GM18502 (cell line): ENCODE measurements around the gene TSC22D1.

Source experiments
- ATAC-seq: cut with Tn5 transposase; IDR thresholded peaks from one replicate; pipeline ENCODE4 v1.9.1; 2021; ENCODE audit warnings: mild to moderate bottlenecking; ENCODE audit not compliant: unreplicated experiment, poor library complexity

TSC22D1 gene

DNA sequence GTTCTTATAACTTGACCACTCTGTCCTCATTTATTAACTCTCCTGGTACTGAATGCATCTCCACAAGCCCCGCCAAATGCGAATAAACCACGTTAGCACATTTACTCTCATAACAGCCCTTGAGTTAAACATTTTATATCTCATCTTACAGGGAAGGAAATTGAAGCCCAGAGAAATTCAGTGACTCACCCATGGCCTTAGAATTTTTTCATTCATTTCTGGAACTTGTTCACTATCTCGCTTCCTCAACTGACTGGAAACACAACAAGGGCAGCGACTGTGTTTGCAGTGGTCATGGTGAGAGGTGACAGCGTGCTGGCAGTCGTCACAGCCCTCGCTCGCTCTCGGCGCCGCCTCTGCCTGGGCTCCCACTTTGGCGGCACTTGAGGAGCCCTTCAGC is 163.0 kb downstream of the TSC22D1 start:
- ATAC-seq, result no peak

DNA sequence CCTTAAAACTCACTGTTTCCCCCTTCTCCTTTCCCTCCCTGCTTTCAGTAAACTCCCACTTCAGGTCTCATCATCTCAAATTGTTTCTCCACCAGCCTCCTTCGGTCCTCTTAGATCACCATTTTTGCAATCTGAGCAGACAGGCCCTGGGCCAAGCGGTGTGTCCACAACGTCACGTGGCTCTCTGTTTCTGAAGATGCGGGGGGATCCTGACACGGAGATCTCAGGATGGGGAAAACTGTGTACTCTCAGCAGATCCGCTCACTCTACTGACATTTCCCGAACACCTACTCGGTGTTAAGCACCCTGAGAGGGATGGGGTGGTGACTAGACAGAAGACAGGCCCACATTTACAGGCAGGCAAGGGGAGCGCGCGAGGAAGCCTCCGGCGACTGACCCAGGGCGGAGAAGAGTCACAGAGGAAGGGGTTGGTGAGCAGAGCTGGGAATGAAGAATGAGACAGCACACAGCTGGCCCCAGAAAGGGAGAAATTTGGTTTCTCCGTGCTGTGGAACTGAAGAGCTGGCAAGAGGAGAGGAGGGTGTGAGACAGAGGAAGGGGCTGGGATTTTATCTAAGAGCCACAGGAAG is 163.7 kb downstream of the TSC22D1 start:
- no peak for ATAC-seq

DNA sequence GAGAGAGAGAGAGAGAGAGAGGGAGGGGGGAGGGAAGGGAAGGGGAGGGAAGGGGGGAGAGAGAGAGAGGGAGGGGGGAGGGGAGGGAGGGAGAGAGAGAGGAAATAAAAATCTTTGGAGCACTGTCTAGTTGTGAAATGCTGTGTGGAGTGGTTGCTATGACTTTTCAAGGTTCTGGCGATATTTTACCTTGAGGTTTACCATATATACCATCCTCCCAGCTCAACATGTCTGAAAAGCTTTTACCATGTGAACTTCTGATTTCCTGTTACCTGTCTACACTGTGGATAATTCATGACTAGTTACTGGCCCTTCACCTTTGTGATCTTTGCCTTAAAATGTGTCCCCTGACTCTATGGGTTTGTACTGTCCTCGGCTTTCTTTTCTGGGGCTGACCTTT is 164.3 kb downstream of the TSC22D1 start:
- ATAC-seq, result no peak

DNA sequence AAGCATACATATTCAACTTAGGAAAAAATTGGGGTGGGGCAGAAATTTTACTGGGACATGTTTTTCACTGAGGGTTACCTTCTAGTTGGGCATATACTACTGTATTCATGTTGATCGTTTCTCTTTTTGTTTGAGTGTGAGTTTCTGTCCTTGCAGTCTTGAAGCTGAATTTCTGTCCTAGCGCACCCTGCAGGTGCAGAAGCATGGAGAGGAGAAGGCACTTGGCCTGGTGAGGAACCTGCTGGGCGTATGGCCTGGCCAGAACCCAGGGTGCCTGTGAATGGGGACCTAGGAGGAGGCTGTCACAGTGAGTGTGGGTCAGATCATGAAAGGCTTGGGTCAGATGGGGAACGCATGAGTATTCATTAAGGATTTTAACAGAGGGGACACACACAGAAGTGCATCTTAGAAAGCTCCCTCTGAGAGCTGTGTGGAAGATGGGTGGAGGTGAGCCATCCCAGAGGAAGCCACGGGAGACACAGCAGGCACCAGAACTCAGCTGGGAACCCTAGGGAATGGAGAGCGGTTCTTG is 165.7 kb downstream of the TSC22D1 start:
- no peak for ATAC-seq

DNA sequence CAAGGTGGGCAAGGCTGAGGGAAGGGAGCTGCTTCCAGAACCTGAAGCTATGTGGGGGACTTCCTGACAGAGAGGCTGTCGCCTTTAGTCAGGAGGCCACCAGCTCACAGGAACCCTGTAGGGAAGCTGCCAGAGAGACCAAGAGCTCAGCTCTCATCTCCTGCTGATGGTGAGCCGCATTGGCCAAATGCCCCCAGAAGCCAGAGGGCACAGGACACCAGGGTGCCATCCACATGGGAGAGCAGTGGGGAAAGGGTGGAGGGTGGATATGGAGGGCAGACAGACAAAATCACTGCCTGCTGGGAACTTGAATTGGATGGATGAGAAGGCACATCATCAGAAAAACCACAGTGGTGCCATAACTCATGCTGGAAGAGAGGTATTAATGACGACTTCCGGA is 166.5 kb downstream of the TSC22D1 start:
- ATAC-seq, result no peak

DNA sequence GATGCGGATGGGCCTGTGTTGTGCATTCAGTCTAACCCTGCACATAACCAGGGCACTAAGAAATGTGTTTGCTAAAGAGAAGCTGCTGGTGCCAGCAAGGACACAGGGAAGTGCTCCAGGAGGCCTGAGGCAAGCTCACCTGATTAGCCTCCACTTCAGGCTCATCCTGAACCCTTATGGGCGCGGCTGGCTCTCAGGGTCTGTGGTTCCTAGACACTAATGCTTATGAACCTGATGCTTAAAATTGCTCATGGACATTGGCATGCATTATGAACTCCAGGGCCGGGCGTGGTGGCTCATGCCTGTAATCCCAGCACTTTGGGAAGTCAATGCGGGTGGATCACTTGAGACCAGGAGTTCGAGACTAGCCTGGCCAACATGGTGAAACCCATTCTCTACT is 168.2 kb downstream of the TSC22D1 start:
- no peak for ATAC-seq

DNA sequence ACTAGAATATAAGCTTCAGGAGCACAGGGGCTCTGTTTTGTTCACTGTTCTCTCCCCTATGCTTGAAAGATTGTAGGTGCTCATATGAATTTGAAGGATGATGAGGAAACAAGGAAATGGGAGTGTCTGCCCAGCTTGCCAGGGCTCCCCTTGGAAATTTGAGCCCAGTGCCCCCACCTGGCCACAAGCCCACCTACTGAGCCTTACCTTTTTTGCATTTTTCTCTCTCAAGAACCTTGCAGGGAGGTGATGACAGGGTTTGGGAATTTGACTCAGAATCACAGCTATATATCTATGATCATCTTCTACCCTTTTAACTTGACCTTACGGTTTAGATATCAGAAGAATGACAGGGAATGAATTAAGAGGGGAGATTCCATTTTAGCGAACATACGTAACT is 168.8 kb downstream of the TSC22D1 start:
- no peak for ATAC-seq

DNA sequence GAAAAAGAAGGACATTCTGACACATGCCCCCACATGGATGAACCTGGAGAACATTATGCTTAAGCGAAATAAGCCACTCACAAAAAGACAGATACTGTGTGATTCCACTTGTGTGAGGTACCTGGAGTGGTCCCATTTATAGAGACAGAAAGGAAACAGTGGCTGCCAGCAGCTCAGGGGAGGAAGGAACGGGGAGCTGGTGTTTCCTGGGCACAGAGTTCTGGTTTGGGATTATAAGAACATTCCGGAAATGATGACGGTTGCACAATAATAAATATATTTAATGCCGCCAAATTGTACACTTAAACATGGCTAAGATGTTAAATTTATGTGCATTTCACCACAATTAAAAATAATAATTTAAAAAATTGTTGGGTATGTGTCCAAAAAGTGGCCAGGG is 169.5 kb downstream of the TSC22D1 start:
- no peak for ATAC-seq

DNA sequence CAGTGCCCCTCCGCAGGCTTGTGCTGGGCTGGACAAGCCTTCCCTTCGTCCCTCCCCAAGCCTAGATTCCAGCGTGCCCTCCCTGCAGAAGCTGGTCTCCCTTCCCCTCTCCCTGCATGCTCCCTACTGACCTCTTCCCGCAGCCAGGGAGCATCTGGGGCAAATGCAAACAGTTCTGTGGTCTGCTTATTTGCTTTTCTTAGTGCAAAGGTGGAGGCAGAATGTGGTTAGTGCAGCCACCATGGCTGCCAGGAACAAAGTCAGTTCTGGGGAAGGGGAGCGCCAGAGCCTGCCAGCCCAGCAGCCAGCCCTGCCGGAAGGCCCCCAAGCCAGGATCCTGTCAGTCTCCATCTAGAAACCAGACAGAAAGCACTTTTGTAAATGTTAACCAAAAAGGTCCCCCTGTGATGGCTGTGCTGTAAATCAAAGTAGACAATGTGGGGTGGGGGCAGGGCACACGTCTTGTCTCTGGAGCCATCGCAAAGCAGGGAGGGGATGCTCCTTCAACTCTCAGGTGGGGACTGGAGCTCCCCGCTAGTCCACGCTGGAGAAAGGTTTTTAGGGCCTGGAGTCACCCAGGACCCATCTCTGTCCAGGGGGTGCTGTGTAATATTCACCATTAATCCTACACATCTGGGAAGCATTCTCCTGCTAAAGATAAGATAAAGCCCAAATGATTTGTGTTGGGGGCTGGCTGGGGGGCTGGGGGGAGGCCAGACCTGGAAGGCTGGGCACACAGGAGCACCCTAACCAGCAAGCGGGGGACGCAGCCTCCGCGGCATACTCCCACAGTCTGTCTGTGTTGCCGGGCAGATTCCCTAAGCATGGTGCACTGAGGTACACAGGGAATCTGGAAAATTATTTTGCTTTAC is 171.6 kb downstream of the TSC22D1 start:
- no peak for ATAC-seq

DNA sequence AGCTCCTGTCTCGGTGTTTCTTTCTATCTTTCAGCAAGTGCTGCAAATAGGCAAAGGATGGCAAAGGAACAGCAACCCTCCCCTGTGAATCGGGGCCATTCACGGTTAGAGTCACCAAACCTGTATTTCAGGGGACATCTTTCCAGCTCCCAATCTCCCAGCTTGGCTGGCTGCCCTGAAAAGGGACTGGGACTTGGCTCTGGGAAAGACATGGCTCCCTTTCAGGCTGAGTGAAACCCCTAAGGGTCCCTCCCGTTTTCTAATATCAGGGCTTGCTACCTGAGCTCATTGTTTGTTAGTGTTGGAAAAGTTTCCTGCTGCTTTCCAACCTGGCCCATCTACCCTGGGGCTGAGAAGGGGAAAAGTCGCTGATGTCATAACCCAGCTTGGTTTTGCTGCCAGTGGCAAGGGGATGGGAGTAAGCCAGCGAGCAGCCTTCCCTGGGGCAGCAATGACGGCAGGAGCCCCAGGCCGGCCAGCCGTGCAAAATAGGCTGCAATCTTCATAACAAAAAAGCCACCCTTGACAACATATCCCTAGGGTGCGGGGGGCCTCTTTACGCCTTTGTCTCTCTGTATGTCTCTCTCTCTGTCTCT is 172.6 kb downstream of the TSC22D1 start:
- ATAC-seq, result no peak

DNA sequence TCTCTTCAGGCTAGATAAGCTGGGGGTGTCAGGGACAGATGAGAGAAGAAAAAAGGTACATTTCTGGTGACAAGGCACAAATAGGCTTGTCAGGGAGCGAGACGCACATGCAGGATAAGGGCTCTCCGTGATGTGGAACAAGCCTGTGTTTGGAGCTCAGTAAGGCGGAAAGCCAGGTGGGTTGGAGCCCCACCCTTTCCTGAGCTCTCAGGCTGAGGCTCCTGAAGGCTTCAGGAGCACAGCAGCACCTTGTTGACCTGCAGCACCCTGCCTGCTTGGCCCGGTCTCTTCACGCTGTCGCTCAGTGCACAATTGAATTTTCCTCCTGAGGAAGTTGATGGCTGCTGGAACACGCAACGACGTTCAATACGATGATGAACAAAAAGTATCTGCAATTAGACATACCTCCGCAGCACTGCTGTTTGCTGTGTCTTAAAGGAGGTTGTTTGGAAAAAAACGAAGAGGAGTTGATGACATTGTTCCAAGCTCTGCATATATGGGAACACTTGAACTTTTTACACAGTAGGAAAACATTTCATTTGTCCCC is 173.2 kb downstream of the TSC22D1 start:
- no peak for ATAC-seq

DNA sequence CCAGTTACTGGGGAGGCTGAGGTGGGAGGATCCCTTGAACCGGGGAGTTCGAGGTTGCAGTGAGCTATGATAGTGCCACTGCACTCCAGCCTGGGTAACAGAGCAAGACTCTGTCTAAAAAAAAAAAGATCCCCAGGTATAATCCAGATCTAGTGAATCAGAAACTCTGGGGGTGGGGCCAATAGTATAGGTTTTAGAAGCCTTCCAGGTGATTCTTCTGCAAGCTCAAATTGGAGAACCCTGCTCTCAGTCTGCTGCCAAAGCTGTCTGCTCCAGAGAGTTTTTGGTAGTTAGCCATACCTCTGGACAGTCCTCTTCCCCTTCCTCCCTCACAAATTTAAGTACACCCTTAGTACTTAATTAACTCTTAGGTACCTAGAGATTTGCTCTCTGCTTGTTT is 174.6 kb downstream of the TSC22D1 start:
- ATAC-seq, result no peak

DNA sequence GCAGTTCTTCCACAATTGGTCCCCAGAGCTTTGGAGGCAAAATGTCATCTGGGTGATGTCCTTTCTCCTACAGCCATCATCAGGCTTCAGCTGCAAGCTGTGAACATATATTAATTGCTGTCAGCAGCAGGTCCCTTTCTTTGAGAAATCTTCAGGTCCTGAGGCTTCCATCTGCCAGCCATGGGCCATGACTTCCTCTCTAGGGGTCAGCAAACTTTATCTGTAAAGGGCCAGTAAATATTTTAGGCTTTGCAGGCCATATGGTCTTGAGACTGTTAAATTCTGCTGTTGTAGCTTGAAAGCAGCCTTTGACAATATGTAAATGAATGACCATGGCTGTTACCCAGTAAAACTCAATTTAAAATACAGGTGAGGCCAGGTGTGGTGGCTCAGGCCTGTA is 175.4 kb downstream of the TSC22D1 start:
- no peak for ATAC-seq

DNA sequence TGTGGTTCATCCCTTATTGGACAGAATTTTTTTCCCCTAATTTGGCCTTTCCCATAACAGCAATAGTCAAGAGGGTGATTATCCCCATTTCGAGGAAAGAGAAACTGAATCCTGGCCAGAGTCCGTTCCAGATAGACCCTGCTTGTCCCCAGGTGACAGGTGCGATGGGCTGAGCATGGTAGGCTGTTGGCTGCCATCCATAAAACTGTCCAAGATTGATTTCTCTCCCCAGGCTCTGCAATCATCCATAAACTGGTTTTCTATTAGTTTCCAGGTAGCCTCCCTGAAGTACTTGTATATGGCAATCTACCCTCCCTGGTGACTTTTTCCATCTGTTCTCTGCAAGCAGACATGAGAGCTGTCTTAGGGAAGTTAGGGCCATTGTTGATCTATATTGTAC is 177.1 kb downstream of the TSC22D1 start:
- no peak for ATAC-seq

DNA sequence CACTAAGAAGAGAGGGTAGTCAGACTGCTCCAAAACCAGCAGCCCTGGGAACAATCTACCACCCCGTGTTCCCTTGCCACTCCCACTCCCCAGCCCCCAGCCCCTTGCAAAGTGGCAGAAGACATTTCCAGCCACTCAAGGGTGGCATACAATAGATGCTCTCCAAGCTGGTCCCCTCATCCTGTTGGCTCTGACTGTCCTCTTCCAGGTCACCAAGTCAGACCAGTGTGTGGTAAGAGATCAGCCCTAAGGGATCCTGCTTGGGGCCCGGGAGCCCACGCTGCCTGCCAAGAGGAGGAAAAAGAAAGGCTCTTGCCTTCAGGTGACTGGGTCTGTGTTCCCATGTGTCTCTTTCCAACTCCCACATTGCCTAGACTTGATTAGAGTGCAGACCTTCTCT is 177.5 kb downstream of the TSC22D1 start:
- ATAC-seq, result no peak

DNA sequence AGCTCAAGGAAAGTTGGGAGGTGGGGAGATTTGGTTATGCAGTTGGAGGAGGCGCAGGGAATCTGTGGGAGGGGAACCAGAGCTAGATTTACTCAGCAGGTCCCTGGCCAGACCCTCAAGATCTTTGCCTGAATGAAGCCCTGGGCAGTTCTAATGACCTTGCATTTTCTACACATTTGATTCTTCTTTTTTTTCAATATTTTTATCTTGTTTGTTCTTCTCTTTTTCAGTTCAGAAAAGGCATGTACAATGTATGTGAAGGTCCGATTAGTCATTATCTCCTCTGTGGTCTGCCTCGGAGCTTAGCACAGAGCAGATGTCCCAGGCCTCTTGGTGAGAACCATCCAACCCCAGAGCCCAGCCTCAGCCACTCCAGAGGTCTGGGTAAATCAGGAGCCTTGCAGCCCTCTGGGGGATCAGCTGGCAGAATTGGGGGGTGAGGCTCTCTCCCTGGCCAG is 178.3 kb downstream of the TSC22D1 start:
- ATAC-seq, result no peak

DNA sequence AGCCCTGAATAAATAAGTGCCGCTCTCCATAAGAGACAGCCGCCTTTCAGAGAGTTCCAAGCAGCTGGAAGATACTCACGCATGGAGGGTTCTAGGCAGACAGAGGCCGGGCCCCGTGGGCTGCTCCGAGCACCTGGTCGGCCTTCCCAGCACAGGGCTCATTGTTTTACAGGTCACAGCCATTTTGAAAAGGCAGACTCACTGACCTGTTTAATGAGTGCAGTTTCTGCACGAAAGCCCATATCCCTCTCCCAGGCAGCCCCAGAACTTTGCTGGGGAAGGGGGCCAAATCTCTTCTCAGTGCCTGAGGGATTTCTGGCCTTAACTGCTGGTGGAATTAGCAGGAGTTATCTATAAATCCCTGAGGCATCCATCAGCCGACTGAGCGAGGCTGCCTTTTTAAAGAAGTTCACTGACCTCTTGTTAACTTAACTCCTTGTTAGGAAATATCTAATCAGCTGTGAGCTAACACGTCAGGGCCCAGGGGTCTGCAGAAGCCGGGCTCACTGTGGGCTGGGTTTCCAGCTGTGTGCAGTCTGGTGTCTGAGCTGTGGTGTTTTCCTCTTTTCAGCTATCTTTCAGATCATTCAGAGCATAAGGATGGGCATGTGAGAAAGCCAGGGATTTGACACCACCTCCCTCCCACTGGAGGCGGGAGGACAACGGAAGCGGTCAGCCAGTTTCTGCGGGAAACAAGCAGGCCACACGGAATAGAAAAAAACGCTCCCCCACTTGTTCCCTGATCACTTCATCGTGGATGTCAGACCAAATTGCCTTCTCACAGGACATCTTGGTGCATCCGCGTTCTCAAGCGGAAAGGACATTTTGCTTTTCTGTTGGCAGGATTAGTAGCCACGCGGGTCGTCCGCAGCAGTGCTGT is 179.2 kb downstream of the TSC22D1 start:
- ATAC-seq, result no peak

DNA sequence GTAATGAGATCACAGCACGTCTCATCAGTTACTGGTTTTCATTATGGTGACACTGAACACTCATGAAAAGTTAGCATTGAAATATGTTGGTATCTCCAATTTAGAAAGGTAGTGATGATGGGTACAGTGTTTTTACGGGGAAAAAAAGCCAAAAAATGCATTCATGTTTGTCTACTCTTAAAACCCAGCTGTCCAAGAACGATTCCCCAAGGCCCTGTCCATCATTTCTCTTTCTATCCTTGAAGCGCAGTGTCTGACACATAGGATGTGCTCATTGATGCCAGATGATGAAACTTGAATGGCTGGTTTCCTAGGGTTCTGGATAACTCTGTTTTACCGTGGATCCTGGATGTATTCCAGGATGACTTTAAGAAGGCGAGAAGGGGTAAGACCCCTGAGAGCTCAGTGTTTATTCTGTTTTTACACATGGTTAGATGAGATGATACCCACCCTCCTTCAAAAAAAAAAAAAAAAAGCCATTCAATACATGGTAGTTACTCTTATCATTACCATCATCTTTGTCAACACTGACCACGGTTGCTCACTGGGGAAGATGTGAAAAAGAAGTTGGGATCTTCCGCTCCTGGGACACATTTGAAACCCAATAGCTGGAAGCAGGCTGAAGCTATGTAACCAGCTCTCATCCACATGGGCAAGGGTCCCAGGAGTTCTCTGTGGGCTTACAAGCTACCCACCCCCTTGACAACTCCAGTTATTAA is 180.0 kb downstream of the TSC22D1 start:
- no peak for ATAC-seq

DNA sequence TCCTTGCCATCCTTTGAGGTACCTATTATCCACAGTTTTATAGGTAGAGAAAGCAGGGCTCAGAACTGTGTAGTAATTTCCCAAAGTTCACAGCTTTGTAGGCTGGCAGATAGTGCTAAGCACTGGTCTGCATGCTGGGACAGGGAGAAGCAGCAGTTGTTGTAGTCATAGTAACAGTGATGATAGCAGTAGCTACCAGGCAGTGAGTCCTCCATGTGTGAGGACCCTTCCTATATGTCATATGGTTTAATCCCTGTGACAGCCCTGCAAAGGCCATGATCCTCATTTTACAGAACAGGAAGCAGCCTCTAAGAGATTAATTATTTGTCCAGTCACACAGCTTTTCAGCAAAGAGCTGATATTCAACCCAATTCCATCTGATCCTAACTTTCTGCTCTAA is 181.5 kb downstream of the TSC22D1 start:
- no peak for ATAC-seq
